Kasumi-1 (cell line): Measurements from ENCODE around the gene SCN2B.

Experiments used
- DNase-seq, 2 experiments: peaks; one replicate each; lab custom pipeline; 2025; lab: John Stamatoyannopoulos, UW

Gene SCN2B

DNA sequence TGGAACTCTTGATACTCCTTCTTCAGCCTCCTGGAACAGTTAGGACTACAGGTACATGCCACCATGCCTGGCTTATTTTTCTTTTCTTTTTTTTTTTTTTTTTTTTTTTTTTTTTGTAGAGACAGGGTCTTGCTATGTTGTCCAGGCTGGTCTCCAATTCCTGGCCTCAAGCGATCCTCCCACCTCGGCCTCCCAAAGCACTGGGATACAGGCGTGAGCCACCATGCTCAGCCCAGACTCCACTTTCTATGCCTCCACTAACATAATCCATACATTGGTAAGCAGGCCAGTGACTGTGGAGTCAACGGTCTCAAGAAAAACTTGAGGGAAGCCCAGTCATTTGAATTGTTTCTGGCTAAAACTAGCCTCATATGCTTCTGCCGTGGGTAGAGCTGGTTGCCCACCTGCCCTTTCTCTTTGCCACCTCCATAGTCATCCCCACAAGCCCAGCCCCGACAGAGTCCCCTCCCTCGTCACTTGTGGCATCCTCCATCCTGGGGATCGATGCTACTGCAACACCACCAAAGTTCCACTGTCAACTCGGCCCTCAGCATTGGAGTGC lies 2.4 kb downstream of the SCN2B start:
- DNase-seq, result no peak

GRCh38 chr11:118172356-118172755 lies 4.1 kb downstream of the SCN2B start:
- no peak for DNase-seq

DNA sequence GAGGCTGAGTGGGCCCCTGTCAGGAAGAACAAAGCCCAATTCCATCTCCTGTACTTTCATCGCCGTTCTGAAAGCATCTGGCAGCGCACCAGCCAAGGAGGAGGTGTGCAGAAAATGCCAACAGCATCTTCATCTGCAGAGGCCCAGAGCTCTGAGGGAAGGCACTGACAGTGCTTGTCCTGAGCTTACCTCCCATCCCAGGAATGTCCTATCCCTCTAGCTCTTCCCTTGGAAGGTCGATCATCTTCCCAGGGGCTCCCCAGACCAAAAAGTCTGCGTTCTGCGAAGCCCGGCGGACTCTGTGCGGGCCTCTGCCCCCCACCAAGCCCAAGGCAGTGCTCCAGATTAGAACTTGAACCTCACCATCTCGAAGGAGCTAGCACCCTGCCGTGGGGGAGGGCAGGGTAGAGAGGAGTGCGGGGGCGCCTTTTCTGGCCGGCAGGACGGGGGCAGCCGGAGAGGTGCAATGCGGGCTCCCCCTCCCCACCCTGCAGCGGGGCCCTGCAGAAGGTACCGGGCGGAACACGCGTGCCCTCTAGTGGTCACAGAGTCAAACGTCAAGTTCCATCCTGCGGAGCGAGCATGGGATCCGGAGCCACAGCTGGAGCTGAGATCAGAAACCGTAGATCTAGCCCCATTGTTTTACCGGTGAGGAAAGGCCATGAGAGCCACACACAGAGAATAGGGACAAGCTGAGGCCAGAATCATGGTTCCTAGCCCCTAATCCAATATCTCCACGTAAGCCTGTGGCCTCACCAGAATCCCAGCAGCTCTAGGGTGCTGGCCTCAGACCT lies 5.0 kb downstream of the SCN2B start:
- DNase-seq, result peak; percentile 56 to 71

DNA sequence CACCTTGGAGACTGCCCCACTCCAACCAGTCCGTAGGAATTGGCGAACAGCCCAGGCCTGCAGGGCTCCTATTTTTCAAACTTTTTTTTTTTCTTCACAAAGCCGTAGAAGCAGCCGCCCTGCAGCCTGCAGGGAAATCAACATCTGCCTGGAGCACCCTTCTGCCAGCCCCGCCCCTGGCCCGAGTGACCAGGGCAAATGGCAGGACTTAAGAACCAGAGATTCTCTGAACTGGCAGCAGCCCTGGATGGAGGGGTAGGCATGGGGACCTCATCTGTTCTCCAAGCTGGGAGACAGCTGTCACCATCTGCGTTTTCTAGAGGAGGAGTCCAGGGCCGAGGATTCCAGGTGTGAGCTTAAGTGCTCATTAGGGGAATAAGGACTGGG lies 5.6 kb downstream of the SCN2B start:
- DNase-seq, result no peak

DNA sequence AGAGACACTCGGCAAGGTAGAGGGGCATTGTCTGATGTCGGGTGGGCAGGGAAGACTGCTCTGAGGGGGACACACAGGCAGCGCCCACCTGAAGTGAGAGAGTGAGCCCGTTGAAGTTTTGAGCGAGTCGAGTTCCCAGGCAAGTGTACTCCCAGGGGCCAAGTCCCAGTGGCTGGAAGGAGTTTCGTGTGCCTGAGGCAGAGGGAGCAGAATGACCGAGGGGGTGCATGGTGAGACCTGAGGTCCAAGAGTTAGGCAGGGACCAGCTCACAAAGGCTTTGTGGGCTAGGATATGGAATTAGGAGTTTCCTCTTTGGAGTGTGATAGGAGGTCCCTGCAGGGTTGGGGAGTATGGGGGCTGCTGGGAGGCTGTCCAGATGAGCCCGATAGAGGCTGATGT lies 6.2 kb downstream of the SCN2B start:
- DNase-seq, result no peak

DNA sequence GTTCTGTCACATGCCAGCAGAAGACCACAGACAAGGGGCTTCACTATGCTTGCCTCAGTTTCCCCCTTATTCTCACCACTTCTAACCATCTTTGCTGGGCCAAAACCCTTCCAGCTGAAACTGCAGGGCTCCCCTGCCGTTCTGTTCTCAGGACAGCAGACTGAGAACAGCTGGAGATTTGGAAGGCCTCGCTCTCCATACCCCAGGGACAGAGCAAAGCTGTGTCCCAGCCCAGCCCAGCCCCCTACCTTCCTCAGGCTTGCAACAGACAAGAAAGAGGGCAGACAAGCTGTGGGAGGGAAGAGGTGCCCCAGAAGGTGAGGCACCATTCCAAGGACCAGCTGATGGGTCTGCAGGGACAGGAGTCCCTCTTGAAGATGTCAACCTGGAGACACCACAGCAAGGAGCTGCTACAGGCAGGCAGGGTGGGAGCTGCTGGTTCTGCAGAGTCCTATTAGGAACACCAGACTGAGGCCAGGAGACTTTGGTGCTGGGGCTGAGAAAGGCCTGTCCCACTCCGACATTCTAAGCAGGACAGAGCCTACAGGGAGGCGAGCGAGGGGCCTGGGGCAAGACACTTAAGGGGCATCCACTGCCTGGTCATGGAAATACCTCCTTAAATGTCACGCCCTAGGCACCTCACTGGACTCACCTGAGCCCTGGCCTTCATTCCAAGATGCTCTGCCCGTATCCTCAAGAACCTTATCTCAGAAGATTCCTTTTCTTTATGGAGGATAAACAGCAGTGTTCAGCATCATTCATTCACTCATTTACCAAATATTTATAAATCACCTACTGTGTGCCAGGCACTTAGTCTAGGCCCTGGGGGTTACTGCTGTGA lies 6.9 kb downstream of the SCN2B start:
- no peak for DNase-seq

DNA sequence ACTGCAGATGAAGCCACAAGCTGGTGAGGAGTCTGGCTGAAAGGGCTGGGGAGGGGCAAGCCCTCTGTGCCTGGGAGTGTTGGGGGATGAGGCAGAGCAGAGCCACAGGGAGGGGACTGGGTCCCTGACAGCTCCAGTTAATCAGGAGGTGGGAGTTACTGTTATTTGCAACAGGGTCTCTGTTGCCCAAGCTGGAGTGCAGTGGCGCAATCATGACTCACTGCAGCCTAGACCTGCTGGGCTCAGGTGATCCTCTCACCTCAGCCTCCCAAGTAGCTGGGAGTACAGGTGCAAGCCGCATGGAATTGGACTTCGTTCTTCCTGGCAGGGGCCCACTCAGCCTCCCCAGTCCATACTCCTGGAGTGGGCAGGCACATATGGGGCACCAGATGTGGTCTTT lies 7.7 kb downstream of the SCN2B start:
- DNase-seq, result no peak

DNA sequence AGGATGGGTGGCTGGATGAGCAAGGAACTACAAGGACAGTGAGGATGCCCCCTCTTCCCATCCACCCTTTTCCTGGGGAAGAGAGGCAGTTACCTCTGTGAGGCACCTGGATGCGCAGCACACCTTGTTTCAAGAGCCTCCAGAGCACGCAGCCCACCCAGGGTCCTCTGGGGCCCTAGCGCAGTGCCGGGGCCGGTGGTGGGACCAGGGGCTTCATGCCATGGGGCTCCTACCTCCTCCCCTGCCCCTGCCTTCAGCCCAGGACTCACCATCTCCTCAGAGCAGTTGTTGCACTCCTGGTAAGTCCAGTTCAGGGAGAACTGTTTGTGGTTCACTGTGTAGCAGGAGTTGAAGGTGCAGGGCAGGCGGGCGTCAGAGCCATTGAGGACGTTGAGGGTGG lies 8.1 kb downstream of the SCN2B start:
- no peak for DNase-seq

DNA sequence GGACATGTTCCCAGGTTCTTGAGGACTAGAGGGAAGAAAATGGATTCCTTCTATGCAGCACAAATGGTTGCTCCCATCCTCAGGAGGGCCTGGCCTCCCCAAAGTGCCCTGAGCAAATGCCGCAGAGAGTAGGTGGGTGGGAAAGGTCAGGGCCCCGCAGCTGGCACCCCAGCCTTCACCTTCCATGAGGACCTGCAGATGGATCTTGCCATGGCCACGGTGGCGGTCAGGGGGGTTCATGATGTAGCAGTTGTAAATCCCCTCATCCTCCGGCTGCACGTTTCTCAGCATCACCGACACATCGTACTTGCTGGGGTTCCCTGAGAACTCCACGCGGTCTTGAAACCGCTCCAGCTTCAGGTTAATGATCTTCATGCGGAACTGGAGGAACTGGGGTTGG lies 8.5 kb downstream of the SCN2B start:
- DNase-seq, result no peak

DNA sequence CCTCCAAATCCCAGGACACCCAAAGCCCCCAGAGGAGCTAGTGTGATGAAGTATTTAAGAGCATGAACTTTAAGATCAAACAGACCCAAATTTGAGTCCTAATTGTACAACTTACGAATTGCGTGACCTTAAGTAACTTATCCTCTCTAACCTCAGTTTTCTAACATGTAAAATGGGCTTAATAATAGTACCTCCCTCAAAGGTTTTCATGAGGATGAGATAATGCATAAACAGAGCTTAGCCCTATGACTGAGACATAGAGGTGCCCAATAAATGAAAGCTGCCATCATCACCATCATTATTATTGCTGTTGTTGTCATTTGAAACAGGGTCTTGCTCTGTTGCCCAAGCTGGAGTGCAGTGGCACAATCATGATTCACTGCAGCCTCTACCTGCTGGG lies 9.2 kb downstream of the SCN2B start:
- no peak for DNase-seq

DNA sequence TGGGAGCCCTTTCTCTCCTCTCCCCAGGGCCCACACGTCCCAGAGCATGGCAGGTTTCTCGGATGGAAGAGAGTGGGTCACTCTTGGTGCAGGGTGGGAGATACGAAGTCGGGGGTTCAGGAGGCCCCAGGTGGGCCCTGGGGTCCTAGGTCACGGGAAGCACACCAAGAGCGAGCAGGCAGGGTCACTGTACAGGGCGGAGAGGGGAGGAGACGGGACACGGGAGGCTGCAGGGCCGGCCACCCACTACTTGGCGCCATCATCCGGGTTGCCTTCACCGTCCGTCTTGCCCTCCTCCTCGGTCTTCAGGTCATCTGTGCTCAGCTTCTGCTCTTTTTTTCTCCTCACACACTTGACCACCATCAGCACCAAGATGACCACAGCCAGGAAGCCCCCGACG lies 9.8 kb downstream of the SCN2B start:
- no peak for DNase-seq

DNA sequence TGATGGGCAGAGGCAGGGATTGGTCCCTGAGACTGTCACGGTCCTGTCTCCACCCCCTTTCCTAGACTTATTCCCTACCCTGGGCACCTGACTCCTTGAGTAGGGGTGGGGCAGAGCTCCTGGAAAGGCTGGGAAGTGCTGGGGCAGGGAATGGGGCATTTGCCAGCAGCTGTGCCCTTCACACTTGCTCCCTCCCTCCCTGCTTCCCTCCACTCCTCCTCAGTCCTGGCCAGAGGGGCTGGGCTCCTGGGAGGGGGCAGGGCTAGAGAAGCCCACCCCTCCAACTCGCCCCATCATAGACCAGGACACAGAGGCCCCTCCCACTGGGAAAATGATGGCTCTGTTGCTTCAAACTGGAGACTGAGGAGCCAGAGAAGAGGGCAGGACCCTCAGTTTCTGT lies 11.6 kb downstream of the SCN2B start:
- DNase-seq, result no peak

DNA sequence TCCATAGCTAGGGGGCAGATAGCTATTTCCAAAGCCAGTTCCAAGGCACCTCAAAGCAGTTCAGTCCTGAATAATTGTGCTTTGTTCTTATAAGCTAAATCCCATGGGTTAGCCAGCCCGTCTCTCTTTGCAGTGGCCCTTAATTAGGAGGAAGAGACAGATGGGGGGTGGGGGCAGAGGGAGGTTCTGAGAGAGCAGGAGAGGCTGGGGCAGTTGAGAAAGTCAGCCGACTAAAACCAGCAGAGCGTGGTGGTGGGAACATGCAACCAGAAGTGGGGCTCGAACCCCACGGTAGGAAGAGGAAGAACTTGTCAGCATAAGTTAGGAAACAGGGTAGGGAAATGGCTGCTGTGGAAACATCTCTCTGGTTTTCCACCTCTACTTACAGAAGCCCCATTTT lies 12.9 kb downstream of the SCN2B start:
- DNase-seq, result no peak

GRCh38 chr11:118162846-118163245 lies 13.6 kb downstream of the SCN2B start:
- DNase-seq, result no peak

DNA sequence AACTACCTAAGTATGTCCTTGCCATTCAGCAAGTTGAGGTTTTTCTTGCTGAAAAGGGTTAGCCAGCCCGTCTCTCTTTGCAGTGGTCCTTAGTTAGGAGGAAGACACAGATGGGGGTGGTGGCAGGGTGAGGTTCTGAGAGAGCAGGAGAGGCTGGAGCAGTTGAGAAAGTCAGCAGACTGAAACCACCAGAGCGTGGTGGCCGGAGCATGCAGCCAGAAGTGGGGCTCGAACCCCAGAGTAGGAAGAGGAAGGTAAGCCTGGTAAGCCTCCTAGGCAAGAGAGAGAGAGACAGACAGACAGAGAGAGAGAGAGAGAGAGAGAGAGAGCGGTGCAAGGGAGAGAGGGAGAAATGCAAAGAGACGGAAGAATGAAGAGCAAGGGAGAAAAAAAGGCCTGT lies 14.7 kb downstream of the SCN2B start:
- no peak for DNase-seq

GRCh38 chr11:118157186-118157895 lies 19.1 kb downstream of the SCN2B start:
- no peak for DNase-seq

DNA sequence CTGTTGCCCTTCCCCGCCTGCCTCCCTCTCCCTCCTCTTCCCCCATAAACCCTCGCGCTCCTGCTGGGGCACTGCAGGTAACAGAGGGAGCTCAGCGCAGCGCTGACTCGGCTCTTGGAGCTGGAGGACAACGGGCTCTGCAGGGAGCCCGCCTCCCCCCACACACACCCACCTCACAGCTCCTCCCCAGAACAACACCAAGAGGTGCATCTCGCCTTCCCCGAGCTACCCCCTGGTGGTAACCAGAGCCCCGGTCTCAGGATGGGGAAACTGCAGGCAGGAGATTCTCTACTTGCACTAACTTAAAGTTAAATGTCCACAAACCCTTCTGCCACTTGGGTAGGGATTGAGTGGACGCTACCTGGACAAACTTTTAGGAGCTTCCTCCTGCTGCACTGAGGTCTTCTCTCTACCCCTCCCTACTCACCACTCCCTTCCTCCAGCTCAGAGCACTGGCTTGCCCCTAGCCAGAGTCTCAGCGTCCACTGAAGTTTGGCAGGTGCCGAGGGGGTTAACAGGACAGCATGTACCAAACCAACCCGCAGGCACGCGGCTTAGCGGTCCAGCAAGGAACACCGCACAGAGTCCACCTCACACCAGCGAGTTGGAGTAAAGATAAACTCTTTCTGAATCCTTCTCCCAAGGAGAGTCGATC lies 19.8 kb downstream of the SCN2B start:
- peak in 1 of 2 experiments; percentile 10 for DNase-seq

DNA sequence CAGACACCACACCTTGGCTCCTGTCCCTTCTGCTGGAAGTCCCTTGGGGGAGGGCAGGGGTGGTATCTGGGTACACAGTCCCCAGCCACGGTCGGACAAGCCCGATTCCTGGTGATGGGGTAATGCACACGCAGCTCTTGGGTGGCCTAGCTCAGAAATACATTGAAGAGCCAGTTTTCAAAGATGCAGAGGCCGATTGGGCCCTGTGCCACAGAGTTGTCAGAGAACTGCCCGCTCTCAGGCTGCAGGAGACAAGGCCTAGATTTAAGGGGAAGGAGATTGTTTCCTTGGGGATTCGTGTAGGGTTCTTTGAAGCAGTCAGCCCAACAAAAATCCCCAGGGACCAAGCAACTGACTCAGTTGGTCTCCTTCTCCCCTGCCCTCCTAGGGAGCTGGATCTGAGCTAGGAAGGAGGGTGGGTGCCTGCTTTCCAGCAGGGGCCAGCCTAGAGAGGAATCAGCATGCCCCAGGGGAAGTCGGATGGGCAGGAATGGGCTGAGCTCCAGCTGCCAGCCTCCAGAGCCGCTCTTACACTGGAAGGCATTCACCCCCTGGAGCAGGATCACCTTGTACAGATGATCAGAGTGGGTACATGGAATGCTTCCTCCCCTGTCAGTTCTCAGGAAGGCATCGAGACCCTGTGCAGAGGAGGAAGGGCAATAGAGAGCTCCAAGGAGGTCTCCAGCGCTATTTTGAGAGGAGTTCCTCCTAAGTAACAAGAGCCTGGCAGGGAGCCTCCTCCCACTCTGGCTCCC lies 20.5 kb downstream of the SCN2B start:
- no peak for DNase-seq

- DNase-seq, result no peak
These were observed 21.8 kb downstream of the SCN2B start for GRCh38 chr11:118154641-118155040.

DNA sequence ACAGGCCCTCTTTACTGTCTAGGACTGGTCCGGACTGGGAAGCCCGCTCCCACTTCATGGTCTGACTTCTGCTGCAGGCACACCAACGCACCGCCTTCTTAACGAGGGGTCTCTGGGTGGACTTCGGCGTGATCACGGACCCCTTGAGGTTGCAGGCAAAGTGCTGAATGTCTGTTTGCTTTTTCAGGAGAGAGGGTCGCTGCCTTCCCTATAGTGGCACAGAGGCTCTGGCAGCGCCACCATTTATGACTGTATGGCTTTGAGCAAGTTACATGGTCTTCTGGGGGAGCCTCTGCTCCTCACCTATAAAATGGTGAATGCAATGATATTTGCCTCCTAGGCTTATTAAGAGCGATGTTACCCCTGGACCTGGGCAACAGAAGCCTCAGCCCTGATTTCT lies 22.5 kb downstream of the SCN2B start:
- no peak for DNase-seq

DNA sequence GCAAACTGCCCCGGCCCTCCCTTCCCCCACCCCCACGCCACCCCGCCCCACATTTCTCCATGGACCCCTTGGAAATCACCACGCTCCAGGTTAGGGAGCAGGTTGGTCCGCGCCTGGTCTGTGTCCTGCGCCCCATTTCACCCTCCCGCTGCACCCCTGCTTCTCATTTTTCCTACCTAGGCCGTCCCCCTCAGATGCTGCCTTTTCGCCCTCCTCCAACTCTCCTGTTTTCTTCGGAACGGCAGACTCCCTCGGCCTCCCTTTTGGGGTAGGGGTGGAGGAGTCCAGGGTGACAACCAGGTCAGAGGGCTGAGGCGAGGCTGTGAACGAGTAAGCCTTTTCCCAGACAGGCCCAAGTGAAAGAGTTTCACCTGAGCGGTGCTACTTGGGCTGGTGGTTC lies 22.9 kb downstream of the SCN2B start:
- DNase-seq, result no peak
